GM18502 (cell line): ENCODE measurements around the gene AMOTL1.

Experiments
- ATAC-seq: cut with Tn5 transposase; IDR thresholded peaks from one replicate; pipeline ENCODE4 v1.9.1; 2021; ENCODE audit warnings: mild to moderate bottlenecking; ENCODE audit not compliant: unreplicated experiment, poor library complexity

The AMOTL1 gene

GRCh38 chr11:94871491-94872185 is 103.5 kb downstream of the AMOTL1 start:
- no peak for ATAC-seq

GRCh38 chr11:94873916-94874540 is 105.9 kb downstream of the AMOTL1 start:
- no peak for ATAC-seq

GRCh38 chr11:94876222-94876621 is 108.1 kb downstream of the AMOTL1 start:
- ATAC-seq: no peak

- ATAC-seq: peak; percentile 98
These were observed 108.7 kb downstream of the AMOTL1 start for GRCh38 chr11:94876645-94877442.

- no peak for ATAC-seq
These were observed 109.5 kb downstream of the AMOTL1 start for GRCh38 chr11:94877443-94878200.

GRCh38 chr11:94879006-94879405 is 110.8 kb downstream of the AMOTL1 start:
- ATAC-seq: no peak

- no peak for ATAC-seq
These were observed 112.1 kb downstream of the AMOTL1 start for GRCh38 chr11:94880216-94880615.

- ATAC-seq: no peak
These were observed 114.8 kb downstream of the AMOTL1 start for GRCh38 chr11:94882931-94883330.

GRCh38 chr11:94883878-94884277 is 115.7 kb downstream of the AMOTL1 start:
- ATAC-seq: no peak

- no peak for ATAC-seq
These were observed 116.2 kb downstream of the AMOTL1 start for GRCh38 chr11:94884376-94884775.

GRCh38 chr11:94885133-94885532 is 117.0 kb downstream of the AMOTL1 start:
- ATAC-seq: peak; percentile 83

- ATAC-seq: no peak
These were observed 117.4 kb downstream of the AMOTL1 start for GRCh38 chr11:94885581-94885980.

GRCh38 chr11:94888204-94888603 is 120.0 kb downstream of the AMOTL1 start:
- ATAC-seq: no peak

- no peak for ATAC-seq
These were observed 127.3 kb downstream of the AMOTL1 start for GRCh38 chr11:94895451-94895850.

- no peak for ATAC-seq
These were observed 127.8 kb downstream of the AMOTL1 start for GRCh38 chr11:94895971-94896370.

GRCh38 chr11:94897330-94897768 is 129.2 kb downstream of the AMOTL1 start:
- peak; percentile 71 for ATAC-seq

- ATAC-seq: no peak
These were observed 139.1 kb downstream of the AMOTL1 start for GRCh38 chr11:94907226-94907625.

- ATAC-seq: no peak
These were observed 141.2 kb downstream of the AMOTL1 start for GRCh38 chr11:94909371-94909820.

GRCh38 chr11:94910270-94910669 is 142.1 kb downstream of the AMOTL1 start:
- no peak for ATAC-seq

- ATAC-seq: no peak
These were observed 142.6 kb downstream of the AMOTL1 start for GRCh38 chr11:94910779-94911178.
